ENCODE measurements around the gene DNMT3A. TPM values are rescaled to one million over a fixed set of nuclear protein-coding genes. Genes with fewer than 3 reads are reported as not detected.
"Not testable (repeated sequence)": the region's sequence is repeated elsewhere in the genome, so short reads cannot be mapped to it uniquely, and the experiment has no call there.

DNMT3A gene
- total and polyA plus RNA-seq, 10 donors: 9.0 to 64.6 (median 33.2) TPM

DNA sequence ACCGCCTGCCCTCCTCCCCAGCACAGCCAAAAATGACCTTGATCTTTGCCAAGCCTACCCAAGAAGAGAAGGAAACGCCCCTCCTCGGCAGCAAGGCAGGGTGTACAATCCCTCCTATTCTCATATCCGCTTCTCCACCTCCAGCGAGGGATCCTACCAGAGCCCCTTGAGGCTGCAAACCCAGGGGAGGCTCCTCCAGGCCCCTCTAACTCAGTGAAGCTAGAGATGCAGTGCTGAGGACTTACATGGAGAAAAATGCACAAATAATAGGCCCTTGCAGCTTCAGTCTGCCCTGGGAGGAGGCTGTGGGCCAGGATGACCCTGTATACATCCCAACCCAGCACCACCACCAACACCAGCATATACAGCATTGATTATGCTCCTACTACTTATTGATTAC, 126.5 kb downstream of the DNMT3A start:
- Histone ChIP-seq H3K27ac (peak overlapping the region; percentile 67 to 87 (median 84)), H3K27me3 (replicated peaks in 1 of 7) (no peaks in the 10 kb centered on the region), H3K4me1 (peaks cover 6 to 41% (median 16%) of the 10 kb centered on the region in 6 donors), H3K4me3 (peak overlapping the region in 3 of 8 donors; percentile 44 to 74 (median 62)), H3K36me3 (no peaks in the 10 kb centered on the region), H3K9me3 (no peaks in the 10 kb centered on the region)
- intact Hi-C loops (cut with DNase I; ENCODE audit: low total_unique reads): no loop called here
- WGBS, 5 donors: 56 to 75% (median 65%) methylated on average over 5 of the region's 5 CpGs
- TF ChIP-seq POLR2A (IDR thresholded peaks at IDR 0.05): no peak
- DNase-seq: no peak

- TF ChIP-seq POLR2A (IDR thresholded peaks at IDR 0.05) (no peak), CTCF (IDR thresholded peaks at IDR 0.05 in 8 of 11, conservative IDR thresholded peaks at IDR 0.05 in 3 of 11) (no peak), POLR2AphosphoS5 (IDR thresholded peaks at IDR 0.05) (no peak)
- Histone ChIP-seq H3K36me3 (no peaks in the 10 kb centered on the region), H3K9me3 (no peaks in the 10 kb centered on the region), H3K4me3 (no peak overlapping the region), H3K27ac (no peak overlapping the region), H3K4me1 (peaks cover 6 to 58% (median 26%) of the 10 kb centered on the region in 6 donors), H3K27me3 (replicated peaks in 1 of 7) (no peaks in the 10 kb centered on the region)
- WGBS, 5 donors: 77 to 85% (median 83%) methylated on average over 8 of the region's 8 CpGs
- intact Hi-C loops (cut with DNase I; ENCODE audit: low total_unique reads): no loop called here
- no peak for DNase-seq
Observed at GRCh38 chr2:25213229-25213628, 128.5 kb downstream of the DNMT3A start.

GRCh38 chr2:25210923-25211322, 130.8 kb downstream of the DNMT3A start:
- H3K9me3 ChIP-seq; H3K4me3 ChIP-seq; DNase-seq; H3K36me3 ChIP-seq; H3K27me3 ChIP-seq (replicated peaks in 1 of 7); intact Hi-C loops (cut with DNase I; ENCODE audit: low total_unique reads): not testable (repeated sequence)
- WGBS, 5 donors: 91 to 97% (median 95%) methylated on average over 6 of the region's 6 CpGs
- Histone ChIP-seq H3K27ac (peak overlapping the region in 1 of 8 donors; percentile 36), H3K4me1 (peaks cover 0 to 68% (median 28%) of the 10 kb centered on the region in 6 donors)

DNA sequence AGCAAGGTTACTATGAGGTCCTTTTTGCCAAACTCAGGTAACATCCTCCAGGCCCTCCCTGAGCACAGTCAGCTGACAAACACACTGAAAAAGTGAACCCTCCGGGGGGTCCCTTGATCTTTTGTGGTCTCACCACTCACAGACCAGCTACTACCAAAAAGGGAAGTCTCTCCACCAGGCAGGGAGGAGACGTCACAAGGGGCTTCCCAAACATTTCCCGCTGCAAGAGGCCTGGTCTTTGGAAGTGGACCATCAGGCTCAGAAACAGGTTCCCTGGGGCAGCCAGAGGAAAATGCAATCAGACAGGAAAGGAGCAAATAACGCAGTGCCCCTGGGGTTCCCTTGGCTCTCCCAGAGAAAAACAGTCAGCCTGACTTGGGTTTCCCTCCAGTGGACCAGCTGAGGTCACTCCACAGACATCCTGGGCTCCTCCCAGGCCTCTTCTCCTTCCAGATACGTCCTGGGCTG, 134.6 kb downstream of the DNMT3A start:
- 25 to 43% (median 35%) methylated on average over 5 of the region's 5 CpGs for WGBS, 5 donors
- H3K4me1 ChIP-seq: peaks cover 0 to 72% (median 39%) of the 10 kb centered on the region in 6 donors
- H3K4me3 ChIP-seq: no peak overlapping the region
- H3K27me3 ChIP-seq (replicated peaks in 1 of 7): peaks cover 0 to 5% (median 0%) of the 10 kb centered on the region in 7 donors
- H3K36me3 ChIP-seq: no peaks in the 10 kb centered on the region
- no peak for TF ChIP-seq POLR2AphosphoS5 (IDR thresholded peaks at IDR 0.05)
- no peak for TF ChIP-seq POLR2A (IDR thresholded peaks at IDR 0.05)
- TF ChIP-seq CTCF (IDR thresholded peaks at IDR 0.05 in 8 of 11, conservative IDR thresholded peaks at IDR 0.05 in 3 of 11): no peak
- no peak for DNase-seq
- intact Hi-C loops (cut with DNase I; ENCODE audit: low total_unique reads): no loop called here
- H3K9me3 ChIP-seq: no peaks in the 10 kb centered on the region
- H3K27ac ChIP-seq: no peak overlapping the region

- WGBS, 5 donors: 34 to 61% (median 44%) methylated on average over 46 to 59 of the region's 59 CpGs
- H3K27ac ChIP-seq: peak overlapping the region in 7 of 8 donors; percentile 1 to 77 (median 42)
- H3K4me3 ChIP-seq: peak overlapping the region; percentile 10 to 63 (median 26)
Observed at GRCh38 chr2:25204190-25204838, 137.4 kb downstream of the DNMT3A start.

More at GRCh38 chr2:25204190-25204838, 137.4 kb downstream of the DNMT3A start:
- DNase-seq: peak; percentile 86
- Histone ChIP-seq H3K9me3 (no peaks in the 10 kb centered on the region), H3K36me3 (no peaks in the 10 kb centered on the region), H3K27me3 (replicated peaks in 1 of 7) (peaks cover 0 to 5% (median 0%) of the 10 kb centered on the region in 7 donors), H3K4me1 (peaks cover 0 to 50% (median 24%) of the 10 kb centered on the region in 6 donors)
- TF ChIP-seq CTCF (IDR thresholded peaks at IDR 0.05 in 8 of 11, conservative IDR thresholded peaks at IDR 0.05 in 3 of 11) (no peak), POLR2AphosphoS5 (IDR thresholded peaks at IDR 0.05) (peak in 2 of 3 donors; percentile 50)
- intact Hi-C loops (cut with DNase I; ENCODE audit: low total_unique reads): no loop called here
